GM10248 (cell line): Measurements from ENCODE around the gene RNF207.

ENCODE experiments used
- CTCF ChIA-PET: fragments of 300-600 bp; sonication (Branson Sonifier 250); formaldehyde crosslinking; extraction: SDS; loops from one replicate; lab custom pipeline; 2021; ENCODE audit warnings: antibody characterized with exemption; lab: Yijun Ruan, JAX
- POLR2A ChIA-PET: fragments of 350-650 bp; sonication (Branson Sonifier 250); formaldehyde crosslinking; extraction: SDS; loops from one replicate; lab custom pipeline; 2020; ENCODE audit warnings: antibody characterized with exemption; lab: Yijun Ruan, JAX
- DNase-seq: peaks from one replicate; pipeline ENCODE4 v3.0.0; 2012; ENCODE audit errors: extremely low spot score
- TF ChIP-seq, protein P1 (sequence below): IDR thresholded peaks from 2 replicates; pipeline ENCODE4 v1.5.1; 2012; ENCODE audit warnings: mild to moderate bottlenecking, low read depth; ENCODE audit errors: extremely low read depth, missing control alignments, control extremely low read depth

The RNF207 gene

DNA sequence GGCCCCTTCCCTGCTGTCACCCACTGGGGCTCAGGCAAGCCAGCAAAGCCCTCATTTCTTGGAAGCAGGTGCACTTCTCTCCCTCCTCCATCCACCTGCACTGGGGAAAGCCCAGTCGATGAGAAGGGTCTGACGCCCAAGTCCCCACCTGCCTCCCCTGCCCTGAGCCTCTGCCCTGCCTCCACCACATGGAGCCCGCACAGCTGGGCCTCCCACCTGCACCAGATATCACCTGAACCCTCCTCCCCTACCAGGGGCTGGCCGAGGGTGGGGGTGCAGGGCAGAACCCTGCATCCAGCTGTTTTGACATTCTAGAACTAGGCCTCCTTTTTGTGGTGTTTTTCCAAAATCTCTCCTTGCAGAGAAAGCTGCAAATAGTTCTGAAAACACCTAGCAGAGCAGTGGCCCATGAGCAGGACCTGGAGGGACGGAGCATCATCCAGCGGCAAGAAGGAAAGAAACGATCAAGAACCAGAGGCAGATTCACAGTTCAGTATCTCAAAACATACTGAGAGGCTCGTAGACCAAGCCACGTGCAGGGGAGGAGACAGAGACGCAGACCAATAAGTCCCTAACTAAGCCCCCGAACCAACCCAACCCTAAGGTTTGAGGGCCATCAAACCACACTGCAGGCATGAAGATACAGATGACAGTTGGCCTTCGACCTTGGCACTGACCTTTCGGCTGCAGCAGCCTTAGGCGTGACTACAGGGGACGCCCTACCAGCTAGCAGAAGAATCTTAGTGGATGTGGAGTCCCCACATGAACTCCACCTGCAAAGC, 42.5 kb upstream of the RNF207 start:
- ChIA-PET POLR2A (no interaction called here), CTCF (no interaction called here)
- no peak for DNase-seq

DNA sequence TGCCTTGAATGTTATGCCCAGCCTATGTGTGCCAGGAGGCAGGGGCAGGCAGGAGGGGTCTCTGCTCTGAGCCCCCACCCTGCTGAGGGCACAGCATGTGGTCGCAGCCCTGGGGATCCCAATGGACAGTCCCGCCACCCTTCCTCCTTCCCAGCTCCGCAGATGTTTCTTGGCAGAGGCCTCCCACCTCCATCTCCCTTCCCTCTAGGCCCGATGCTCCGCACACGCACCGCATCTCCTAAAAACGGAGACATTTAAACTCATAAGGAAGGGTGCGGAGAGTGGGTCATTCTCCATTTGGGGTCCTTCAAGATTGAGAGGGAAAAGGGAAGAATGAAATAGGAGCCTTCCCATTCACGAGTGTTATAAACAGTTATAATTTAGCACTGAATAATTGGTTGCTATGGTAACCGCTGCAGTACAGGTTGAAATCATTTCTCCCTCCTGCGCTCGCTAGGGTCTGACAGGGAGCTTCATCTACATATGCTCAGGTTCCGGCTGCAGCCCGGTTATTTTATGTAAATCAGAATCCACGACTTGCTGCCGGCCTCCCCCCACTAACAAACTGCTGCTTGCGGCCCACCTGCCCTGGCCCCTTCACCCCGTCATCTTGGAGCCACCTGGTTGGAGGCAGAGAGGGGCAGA, 41.8 kb upstream of the RNF207 start:
- no peak for DNase-seq
- TF ChIP-seq, protein P1, sequence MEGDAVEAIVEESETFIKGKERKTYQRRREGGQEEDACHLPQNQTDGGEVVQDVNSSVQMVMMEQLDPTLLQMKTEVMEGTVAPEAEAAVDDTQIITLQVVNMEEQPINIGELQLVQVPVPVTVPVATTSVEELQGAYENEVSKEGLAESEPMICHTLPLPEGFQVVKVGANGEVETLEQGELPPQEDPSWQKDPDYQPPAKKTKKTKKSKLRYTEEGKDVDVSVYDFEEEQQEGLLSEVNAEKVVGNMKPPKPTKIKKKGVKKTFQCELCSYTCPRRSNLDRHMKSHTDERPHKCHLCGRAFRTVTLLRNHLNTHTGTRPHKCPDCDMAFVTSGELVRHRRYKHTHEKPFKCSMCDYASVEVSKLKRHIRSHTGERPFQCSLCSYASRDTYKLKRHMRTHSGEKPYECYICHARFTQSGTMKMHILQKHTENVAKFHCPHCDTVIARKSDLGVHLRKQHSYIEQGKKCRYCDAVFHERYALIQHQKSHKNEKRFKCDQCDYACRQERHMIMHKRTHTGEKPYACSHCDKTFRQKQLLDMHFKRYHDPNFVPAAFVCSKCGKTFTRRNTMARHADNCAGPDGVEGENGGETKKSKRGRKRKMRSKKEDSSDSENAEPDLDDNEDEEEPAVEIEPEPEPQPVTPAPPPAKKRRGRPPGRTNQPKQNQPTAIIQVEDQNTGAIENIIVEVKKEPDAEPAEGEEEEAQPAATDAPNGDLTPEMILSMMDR = no peak
- POLR2A ChIA-PET = no interaction called here
- CTCF ChIA-PET = no interaction called here

More for the DNA sequence above, 42.5 kb upstream of the RNF207 start:
- TF ChIP-seq, protein P1 = no peak

DNA sequence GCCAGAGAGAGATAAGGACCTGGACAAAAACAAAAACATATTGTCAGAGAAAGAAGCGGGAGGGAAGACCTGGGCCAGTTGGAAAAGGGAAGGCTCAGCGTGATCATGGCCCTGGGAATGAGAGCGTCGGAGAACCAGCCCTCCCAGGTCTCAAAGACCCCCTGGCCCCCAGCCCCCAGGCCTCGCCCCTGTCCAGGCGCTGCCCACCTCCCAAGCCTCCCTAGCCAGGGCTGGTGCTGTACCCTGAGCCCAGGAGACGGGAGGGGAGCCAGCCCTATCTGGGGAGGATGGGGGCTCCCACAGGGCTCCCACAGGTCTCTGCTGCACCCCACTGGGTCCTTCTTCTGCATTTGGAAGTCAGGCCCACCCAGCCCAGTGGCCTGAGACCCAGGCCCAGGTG, 40.9 kb upstream of the RNF207 start:
- DNase-seq = no peak
- POLR2A ChIA-PET = no interaction called here
- CTCF ChIA-PET = no interaction called here
- TF ChIP-seq, protein P1 = no peak

DNA sequence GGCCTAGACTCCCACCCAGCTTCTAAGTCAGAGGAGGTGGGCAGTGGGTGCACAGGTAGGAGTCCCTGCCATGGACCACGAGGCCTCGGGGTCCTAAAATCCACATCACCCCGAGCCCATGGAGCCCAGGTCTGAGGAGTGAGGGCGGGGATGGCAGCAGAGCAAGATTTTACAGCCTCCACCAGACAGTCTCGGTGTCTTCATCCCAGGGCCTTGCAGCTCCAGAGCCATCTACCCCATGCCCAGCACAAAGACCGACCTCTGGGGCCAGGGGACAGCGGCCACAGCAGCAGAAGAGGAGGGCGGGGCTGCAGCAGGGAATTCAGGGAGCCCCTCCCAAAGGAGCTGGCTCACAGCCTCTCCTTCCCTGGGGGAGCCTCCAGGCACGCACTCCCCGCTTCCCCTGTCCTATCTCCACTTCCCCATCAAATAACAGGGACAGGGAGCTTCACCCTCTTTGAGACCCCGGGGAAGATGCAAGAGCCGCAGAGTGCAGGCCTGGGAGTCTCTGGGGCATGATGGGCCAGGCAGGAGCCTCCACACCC, 40.4 kb upstream of the RNF207 start:
- TF ChIP-seq, protein P1 = no peak
- ChIA-PET CTCF (no interaction called here), POLR2A (no interaction called here)
- no peak for DNase-seq

DNA sequence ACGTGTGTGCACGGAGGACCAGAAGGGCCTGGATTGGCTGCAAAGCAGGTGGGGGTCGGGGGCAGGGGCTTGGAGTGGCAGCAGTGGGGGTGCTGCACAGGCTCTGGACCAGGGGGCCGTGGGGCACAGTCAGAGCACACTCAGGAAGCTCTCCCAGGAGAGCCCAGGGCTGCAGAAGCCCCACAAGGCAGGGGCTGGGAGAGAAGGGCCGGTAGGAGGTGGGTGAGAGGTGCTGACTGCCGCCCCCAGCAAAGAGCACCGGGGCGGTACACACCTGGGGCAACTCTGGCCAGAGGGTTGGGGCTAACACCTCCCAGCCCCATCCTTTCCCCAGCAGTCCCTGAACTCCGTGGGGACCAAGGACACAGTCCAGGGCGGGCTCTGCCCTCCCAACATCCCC, 39.7 kb upstream of the RNF207 start:
- ChIA-PET POLR2A (no interaction called here), CTCF (interaction anchor here (1.5 kb wide), 1 partner anchor 24 kb away, joined by 3 read pairs; no protein-coding TSS in a partner anchor)
- no peak for DNase-seq
- TF ChIP-seq, protein P1 = no peak

DNA sequence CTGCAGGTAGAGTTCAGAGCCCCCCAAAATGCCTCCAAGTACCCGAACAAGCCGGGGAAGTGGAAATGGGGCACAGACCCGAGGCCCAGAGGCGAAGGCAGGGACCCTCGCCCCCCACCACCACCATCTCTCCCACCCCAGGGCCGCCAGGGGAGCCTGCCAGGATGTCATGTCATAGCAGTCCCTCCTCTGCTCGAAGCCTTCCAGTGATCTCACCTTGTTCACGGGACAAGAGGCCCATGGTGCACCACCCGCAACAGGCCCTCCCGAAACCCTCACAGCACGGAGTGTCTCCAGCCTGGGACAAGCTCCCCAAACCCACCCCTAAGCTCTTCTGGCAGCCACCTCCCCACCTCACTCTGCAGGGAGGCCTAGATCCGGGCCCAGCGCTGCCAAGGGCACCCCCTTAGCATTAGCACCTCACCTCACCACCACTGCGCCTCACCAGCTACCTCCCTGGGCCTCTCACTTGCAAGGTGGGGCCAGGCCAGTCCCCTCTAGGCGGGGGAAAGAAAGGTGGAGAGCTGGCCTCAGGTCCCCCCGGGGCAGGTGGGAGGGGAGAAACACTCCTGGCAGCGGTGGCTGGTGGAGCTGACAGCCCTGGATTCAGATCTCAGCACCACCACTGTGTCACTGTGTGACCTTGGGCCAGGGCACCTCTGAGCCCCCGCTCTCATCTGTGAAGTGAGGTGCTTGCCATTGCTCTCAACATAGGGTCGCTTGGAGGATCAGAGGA, 39.1 kb upstream of the RNF207 start:
- ChIA-PET CTCF (interaction anchor here (1.5 kb wide), 1 partner anchor 23 kb away, joined by 3 read pairs; no protein-coding TSS in a partner anchor), POLR2A (no interaction called here)
- TF ChIP-seq, protein P1 = no peak
- no peak for DNase-seq
